HG02678 (cell line): ENCODE measurements around the gene PDIK1L.
A peak's percentile ranks its signal among the peaks of the same experiment; 100 is the strongest.

Experiments
- ATAC-seq: cut with Tn5 transposase; IDR thresholded peaks from one replicate; pipeline ENCODE4 v1.9.1; 2021; ENCODE audit warnings: mild to moderate bottlenecking, moderate library complexity; ENCODE audit not compliant: unreplicated experiment

PDIK1L gene

DNA sequence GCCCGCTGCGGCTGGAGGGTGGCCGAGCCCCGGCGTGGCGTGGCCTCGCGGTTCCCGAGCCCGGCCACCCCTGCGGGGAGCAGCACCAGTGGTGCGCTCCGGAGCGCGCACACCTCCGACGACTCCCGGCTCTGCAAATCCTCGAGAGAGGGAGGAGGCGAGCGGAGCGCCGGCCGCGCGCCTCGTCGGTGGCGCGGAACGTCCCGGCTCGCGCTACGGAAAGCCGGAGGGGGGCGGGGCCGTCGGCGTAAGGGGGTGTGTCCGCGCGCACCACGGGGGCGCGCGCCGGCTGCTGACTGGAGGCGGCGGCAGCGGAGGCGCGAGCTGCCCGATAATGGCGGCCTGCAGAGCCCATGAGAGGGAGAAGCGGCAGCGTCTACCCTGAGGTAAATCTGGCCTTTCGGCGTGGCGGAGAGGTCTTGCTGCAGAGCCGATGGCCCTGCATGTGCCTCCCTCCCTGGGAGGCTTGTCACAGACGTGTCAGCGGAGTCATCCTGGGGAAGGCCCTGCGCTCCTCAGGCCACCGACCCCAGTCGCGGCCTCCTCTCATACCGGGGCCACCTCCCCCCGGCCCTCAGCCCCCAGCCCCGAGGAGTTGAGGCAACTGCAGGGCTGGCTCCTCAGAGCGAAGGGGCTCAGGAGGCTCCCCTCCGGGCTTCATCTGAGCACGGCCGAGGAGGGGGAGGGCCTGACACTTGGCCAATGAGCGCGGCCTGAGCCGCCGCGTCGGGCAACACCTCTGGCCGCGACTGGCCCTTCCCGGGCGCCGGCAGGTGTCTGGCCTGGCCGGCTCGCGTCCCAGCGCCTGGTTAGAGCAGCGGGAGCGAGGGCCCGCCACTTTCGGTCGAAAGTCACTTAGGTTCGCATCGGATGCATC is at the start of gene PDIK1L:
TSS of gene PDIK1L (plus strand) at position 295 of the 877 bp plus-strand sequence. CDS start 2,485 bp downstream, outside the sequence.
- ATAC-seq: peak; percentile 72

DNA sequence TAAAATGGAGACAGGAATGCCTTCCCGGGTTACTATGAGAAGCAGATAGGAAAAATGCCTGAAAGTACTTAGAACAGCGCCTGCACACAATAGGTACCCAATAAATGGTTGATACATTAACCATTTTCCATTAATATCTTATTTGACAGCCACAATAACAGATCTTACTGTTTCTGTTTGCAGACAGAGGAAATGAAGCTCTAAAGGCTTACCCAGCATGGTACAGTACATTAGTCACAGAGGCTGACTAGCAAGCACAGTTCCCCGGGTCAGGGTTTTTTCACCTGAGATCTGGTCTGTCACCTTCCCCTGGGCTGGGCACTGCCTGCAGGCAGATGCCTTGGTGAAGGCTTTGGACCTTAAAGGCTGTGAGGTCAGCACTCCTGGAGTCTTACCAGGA is 47.1 kb upstream of the PDIK1L start:
- no peak for ATAC-seq

DNA sequence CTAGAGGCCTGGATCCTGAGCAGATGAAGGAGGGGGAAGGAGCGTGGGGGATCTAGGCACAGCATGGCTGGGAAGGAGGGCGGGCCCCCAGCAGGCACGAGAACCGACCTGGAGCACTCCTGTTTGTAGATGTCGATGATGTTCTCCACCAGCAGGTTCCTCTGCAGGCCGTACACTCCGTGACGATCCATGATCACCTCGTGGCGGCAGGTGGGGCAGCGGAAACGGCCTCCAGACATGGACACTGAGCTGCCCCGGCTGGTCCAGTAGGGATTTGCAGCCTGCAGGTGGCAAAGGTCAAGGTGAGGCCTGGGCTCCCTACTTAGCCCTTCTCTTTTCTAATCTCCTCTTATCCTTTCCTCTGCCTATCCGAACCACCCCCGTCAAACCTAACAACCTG is 45.5 kb upstream of the PDIK1L start:
- no peak for ATAC-seq

DNA sequence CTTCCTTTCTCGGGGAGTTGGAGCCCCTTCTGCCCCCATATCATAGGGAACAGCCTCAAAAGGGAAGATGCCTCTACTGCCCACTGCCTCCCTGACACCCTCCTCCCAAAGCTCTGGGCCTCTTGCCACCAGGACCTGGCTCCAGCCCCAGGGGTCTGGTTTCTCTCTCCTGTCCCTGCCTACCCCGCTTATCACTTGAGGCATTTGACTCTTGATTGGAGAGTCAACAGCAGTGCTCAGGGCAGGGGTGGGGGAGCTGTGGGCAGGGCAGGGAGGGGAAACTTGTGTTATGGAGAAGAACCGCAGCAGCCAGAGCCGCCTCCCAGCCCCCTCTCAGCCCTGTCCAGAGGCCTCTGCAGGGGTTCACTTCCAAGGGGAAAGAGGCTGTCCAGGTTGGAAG is 44.8 kb upstream of the PDIK1L start:
- no peak for ATAC-seq

DNA sequence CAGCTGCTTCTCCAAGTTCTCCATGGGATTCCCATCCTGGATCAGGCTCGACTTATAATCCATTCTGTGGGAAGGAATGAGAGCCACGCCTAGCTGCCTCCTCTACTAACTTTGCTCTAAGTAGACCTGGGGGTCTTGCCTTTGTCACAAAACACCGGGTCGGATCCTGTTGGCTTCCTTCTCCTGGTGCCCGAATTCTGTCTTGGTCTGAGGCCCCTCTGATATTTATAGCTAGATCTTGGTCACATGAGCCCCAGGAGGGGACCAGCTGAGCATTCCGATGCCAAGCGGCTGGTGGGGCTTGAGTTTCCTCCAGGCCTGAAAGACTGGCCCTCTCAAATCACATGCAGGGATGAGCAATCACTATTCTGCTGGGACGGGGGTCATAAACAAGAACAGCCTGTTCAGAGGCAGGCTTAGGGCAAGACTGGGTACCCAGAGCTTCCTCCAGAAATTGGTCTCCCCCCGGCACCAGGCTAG is 44.2 kb upstream of the PDIK1L start, which contains the start of gene TRIM63:
TSS of gene TRIM63 (minus strand) at position 199 of the 480 bp plus-strand sequence. CDS start at position 63, 136 bp downstream.
- ATAC-seq: no peak

DNA sequence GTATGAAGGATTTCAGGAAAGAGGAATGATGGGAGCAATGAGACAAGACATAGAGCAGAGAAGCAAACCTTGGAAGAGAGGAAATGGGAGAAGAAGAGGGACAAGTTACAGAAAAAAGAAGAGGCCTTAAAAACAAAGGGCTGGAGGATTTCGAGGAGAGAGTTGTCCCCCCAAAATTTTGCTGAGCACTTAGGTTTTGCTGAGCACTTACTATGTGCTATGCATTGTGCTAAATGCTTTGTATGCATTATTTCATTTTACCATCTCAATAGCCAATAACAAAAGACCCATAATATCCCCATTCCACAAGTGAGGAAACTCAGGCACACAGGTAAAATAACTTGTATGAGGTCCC is 41.7 kb upstream of the PDIK1L start:
- no peak for ATAC-seq

DNA sequence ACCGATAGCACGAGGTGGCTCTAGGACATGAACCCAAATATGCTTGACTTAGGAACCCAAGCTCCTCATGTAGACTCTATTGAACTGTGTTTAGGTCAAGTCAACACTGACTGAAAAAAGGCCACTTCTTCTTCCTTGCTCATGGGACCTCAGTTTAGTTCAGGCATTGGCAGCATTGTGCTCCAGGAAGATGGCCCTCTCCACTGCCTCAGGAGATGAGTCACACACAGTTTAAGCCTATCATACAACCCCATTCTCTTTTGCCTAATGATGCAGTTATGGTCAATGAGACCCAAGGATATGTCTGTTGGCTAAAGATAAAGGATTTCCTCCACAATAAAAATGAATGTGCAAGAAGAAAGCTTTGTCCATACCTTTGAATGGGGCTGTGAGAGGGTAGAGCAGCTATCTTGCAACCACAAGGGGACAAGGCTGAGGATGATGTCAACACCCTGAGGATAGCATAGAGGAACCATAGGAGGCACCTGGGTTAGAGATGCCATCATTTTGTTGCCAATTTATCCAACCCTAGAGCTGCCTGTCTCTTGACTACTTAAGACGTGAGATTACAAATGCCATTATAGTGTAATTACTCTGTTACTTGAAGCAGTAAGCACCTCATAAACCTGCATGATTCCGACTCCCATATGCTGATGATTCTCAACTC is 41.2 kb upstream of the PDIK1L start:
- ATAC-seq: no peak

DNA sequence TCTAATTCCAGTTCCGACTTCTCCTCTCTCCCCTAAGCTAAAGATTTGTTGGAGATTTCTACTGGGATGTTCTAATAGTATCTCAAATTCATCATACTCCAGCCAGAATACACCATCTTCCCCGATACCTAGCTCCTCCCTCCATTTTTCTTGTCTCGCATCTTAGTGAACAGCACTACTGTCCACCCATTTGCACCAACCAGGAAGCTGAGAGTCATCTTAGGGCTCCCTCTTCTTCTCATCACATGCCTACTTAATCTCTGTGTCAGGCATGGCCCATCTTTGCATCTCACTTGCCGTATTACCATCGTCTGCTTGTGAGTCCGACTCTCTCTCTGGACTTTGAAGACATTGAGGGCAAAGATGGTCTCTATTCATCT is 40.7 kb upstream of the PDIK1L start:
- ATAC-seq: no peak

DNA sequence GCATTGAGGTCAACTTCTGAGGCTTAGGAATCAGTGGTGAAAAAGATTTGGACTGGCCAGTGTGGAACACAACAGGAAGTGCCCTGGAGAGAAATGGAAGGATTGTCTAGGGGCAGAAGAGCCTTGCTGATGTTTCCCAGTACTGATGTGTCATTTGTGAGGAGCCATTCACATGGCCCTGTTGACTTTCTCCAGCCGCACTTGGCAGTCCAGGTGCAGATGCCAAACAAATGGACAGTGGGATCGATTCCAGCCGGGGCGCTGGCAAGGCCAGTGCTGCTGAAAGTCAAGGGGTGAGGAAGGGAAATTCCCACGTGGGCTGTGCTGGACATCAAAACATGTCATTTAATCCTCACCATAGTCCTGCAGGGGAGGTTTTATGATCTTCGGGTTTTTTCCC is 39.3 kb upstream of the PDIK1L start:
- no peak for ATAC-seq

DNA sequence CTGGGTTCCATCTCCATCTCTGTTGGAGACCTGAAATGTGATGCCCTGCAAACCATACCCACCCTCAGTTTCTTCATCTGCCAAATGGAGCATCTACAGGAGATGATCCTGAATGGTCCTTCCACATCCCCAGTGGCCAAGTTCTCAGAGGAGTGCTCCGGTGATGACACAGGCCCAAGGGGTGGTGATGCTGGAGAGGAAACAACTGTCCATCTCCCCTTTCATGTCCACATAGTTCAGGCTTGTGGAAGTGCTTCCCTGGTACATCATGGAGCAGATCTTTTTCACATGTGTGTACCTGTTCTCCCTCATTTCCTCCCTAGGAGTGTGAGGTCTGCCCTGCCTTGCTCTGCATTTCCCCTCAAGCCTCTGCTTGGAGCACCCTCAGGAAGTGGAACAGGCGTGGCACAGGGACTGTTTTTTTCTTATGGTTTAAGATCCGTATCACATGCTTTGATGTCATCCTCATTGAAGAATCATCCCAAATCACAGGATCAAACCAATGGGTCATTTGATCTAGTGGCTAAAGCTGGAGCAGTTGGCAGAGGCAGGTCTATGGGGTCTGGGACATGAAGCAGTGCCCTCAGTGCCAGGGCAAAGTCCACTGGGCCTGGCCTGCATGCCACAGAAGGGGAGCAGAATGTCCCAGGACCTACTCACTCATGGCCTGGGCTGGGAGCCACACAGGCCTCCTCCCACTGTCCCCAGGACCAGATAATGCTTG is 36.0 kb upstream of the PDIK1L start:
- ATAC-seq: no peak

DNA sequence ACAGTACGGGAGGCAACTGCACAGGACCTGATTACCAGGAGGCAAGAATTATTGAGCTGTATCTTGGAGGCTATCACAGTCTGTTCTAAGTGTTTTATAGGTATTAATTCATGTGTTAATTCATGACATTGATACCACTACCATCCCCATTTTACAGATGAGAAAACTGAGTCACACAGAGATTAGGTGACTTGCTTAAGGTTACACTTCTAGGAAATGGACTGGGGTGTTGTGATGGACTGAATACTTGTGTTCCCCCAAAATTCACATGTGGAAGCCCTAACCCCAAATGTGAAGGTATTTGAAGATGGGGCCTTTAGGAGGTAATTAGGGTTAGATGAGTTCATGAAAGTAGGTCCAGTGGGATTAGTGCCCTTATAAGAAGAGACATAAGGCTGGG is 34.1 kb upstream of the PDIK1L start:
- no peak for ATAC-seq

DNA sequence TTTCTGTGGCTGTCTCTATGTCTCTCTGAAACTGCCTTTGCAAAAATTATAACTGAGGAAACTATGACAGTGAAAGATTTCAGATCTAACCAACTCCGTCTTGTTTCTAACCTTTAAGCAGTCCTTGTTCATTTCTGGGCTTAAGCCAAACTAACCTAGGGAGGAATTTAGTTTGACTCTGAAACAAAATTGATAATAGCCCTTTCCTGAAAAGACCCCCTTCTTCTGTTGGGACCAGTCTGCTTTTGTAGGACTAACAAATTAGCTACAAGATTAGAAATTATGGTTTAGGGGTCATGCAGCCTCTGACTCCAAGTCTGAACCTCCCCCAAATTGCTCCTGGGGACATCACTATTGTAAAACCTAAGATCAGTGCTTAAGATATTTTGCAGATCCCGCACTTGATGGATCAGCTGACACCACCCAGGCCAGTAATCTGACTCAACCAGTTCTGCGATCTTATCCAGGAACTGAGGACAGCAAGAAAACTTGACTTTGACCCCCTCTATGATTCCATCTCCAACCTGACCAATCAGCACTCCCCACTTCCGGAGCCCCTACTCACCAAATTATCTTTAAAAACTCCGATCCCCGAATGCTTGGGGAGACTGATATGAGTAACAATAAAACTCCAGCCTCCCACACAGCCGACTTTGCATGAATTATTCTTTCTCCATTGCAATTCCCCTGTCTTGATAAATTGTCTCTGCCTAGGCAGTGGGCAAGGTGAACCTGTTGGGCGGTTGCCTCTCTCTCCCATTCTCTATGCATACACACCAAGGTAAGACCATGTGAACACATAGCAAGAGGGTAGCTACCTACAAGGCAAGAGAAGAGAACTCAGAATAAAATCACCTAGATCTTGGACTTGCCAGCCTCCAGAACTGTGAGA is 33.1 kb upstream of the PDIK1L start:
- ATAC-seq: no peak

DNA sequence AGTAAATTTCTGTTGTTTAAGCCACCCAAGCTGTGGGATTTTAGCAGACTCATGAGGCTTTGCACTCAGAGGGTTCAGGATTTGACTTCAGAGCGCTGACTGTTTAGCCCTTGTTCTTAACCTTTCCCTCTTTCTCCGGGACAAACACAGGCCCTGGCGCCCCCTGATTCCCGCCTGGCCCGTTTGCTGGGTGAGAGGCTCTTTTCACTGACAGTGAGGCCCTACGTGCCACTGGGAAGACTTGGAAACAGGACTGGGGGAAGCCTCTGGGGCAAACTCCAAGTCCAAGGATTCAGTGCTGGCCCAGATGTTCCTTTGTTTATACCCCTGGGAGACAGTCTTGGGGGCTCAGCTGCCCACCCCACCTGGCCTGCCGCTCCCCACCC is 32.5 kb upstream of the PDIK1L start:
- no peak for ATAC-seq

DNA sequence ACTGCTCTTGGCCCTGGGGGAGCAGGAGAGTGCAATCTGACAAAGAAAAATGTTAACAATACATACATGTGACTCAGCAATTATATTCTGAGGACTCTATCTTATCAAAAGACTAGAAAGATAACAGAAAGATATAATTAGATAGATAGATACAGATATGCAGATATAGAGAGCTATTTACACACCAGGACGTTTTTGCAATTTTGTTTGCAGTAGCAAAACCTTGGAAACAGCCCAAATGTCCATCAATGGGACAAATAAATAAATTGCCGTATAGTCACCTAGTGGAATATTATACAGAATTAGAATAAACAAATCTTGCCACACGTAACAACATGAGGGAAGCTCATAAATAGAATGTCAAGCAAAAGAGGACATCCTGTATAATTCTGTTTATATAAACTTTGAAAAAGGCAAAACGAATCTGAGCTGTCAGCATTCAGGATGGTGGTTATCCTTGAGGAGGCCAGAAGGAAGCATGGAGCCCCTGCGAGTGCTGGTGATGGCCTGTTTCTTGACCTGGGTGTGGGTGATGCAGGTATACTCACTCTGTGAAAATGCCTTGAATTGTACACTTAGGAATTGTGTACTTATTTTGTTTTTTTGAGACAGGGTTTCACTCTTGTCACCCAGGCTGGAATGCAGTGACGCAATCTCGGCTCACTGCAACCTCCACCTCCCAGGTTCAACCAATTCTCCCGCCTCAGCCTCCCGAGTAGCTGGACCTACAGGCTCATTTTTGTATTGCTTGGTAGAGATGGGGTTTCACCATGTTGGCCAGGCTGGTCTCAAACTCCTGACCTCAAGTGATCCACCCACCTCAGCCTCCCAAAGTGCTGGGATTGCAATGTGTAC is 31.4 kb upstream of the PDIK1L start:
- no peak for ATAC-seq

DNA sequence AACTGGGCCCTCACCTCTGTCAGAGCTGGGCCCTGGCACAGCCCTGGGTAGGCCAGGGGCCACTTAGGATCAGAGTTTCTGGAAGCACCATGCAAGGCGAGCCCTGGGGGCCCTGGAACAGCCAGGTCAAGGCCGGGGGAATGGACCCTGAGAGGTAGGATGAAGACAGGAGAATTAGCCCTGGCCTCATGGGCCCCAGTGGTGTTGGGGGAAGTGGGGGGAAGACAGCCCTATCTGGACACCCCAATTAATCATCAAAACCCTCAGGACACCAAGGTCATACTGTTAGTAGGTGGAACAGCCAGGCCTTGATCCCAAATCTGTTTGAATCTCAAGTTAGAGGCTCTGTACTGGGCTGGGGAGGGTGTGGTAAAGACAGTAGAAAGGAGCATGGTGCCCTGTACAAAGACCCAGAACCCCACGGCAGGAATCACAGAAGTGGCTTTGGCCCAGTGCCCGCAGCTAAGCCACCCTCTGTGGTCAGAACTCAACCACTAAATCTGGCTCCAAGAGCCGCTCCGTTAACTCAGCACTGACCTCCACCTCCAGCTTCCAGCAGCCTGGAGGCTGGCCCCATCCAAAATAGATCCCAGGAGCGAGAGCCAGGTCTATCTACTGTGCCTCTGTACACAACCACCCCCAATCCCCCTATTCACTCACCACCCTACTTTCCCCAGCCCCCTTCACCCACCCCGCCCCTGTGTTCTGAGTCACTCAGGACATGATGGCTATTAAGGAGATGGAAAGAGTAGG is 30.2 kb upstream of the PDIK1L start:
- ATAC-seq: no peak

DNA sequence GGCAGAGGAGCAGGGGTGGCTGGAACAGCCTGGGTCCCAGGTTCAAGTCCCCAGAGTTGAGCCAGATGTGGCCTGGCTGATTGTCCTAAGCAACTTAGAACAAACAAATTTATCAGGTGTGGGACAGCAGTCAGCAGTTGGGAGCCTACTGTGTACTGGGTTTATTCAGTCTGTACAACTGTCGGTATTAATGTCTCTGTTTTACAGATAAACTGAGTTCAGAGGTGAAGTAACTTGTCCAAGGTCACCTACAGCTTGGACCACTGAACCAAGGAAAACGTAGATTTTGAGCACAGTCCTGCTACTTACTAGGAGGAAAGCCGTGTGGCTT is 29.6 kb upstream of the PDIK1L start:
- ATAC-seq: no peak

DNA sequence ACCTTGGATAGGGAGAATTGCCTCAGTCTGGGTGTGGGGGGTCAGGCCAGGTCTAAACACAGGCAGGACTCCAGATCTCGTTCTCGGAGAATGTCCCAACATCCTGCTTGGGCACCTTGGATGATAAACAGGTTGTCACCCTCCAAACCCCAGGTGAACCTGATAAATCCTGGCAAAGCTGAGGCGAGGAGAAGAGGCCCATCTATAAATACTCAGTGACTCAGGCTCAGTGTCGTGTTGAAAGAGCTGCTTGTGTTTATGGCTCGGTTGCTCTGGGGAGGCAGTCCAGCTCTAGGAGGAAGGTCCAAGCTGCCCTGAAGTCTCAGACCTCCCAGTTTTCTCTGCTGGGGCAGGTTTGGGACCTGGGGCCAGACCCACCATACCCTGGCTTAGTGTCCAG is 28.4 kb upstream of the PDIK1L start:
- ATAC-seq: no peak

DNA sequence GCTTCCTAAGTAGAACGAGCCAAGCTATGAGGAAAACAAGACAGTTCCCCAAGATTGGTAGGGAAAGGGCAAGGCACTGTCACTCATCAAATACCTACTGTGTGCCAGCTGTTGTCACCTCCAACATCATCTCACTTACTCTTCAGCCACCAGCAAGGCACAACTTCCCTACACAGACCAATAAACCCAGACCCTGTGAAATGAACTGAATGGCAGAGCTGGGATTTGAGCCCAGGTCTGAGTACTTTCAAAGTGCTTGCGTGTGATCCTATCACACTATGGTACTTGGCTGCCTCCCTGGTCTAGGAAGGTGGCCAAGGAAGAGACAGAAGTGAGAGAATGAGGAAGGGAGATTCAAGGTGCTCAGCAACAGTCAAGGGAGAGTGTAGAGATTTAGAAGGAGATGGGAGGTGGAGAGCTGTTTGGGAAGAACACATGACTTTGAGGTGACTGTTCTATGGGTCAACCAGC is 27.5 kb upstream of the PDIK1L start:
- ATAC-seq: no peak

DNA sequence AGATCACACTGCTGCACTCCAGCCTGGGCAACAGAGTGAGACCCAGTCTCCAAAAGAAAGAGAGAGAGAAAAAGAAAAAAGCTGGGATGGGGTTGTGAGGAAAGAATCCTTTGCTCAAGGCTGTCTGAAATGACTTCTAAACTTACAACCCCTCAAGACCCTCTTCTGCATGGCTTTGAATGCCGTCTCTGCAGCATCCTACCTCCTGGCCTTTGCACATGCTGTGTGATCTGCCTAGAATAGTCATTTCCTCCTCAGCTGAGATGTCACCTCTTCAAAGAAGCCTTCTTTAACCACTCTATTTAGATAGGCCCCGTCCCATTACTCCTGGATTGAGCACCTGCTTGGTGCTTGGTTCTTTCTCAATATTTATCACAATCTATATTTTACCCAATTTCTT is 26.8 kb upstream of the PDIK1L start:
- ATAC-seq: no peak
